Mesodermal cell (in vitro differentiated cells): Measurements from ENCODE around the gene TEX261.
"Not testable (repeated sequence)": the region's sequence is repeated elsewhere in the genome, so short reads cannot be mapped to it uniquely, and the experiment has no call there.

ENCODE experiments used
- H3K27ac ChIP-seq: 2 replicates; pipeline ENCODE4 v1.7.0; 2013; ENCODE audit warnings: mild to moderate bottlenecking, low read depth, low read length, moderate library complexity; ENCODE audit not compliant: severe bottlenecking
- H3K36me3 ChIP-seq: 2 replicates; pipeline ENCODE4 v1.7.1; 2013; ENCODE audit warnings: mild to moderate bottlenecking, low read length, moderate library complexity; ENCODE audit not compliant: control insufficient read depth, insufficient read depth
- H3K4me1 ChIP-seq: one replicate; pipeline ENCODE4 v1.7.1; 2013; ENCODE audit warnings: mild to moderate bottlenecking, low read length; ENCODE audit not compliant: insufficient read depth, control insufficient read depth, poor library complexity, severe bottlenecking
- H3K4me3 ChIP-seq: 2 replicates; pipeline ENCODE4 v1.7.0; 2013; ENCODE audit warnings: low read length, control low read depth, mild to moderate bottlenecking; ENCODE audit not compliant: insufficient read depth, poor library complexity, severe bottlenecking; ENCODE audit errors: extremely low read depth
- H3K9me3 ChIP-seq: 2 replicates; pipeline ENCODE4 v1.7.1; 2013; ENCODE audit warnings: mild to moderate bottlenecking, low read length, moderate library complexity; ENCODE audit not compliant: control insufficient read depth
- WGBS, 2 experiments: methylation state at CpG; one replicate each; pipeline ENCODE4 v1.1.5; 2013; ENCODE audit warnings: missing lambda C conversion rate in 2 of 2; ENCODE audit not compliant: insufficient coverage in 2 of 2; 5-methylcytosine and 5-hydroxymethylcytosine counted together

The TEX261 gene

DNA sequence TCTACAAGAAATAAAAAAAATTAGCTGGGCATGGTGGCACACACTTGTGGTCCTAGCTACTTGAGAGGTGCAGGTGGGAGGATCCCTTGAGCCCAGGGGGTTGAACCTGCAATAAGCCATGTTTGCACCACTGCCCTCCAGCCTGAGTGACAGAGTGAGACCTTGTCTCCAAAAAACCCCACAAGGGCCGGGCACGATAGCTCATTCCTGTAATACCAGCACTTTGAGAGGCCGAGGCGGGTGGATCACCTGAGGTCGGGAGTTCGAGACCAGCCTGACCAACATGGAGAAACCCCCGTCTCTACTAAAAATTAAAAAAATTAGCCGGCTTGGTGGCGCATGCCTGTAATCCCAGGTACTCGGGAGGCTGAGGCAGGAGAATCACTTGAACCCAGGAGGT, 5.3 kb upstream of the TEX261 start:
- H3K4me1 ChIP-seq, H3K4me3 ChIP-seq, H3K36me3 ChIP-seq, H3K27ac ChIP-seq, H3K9me3 ChIP-seq: not testable (repeated sequence)
- WGBS, 2 experiments: 91 to 95% methylated on average over 4 to 9 of the region's 10 CpGs

DNA sequence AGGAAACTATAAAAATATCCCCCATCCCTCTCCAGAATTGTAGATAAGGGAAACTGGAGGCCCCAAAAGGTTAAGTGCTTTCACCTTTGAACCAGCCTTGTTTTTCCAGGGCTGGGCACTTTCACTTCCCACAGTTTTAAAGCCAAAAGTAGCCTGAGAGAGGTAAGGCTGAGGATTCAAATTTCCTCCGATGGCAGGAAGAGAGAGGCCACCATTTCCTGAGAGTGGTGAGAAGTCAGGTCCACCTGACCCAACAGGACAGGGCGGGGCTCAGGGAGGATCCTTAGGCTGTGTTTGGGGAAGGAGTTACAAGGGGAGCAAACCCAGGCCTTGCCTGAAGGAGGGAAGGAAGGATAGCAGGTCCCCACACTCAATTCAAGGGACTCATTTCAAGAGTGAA, 4.7 kb upstream of the TEX261 start:
- WGBS, 2 experiments: 87% methylated on average over 2 of the region's 2 CpGs; no CpG with 5 or more reads in 1 of the 2 experiments

DNA sequence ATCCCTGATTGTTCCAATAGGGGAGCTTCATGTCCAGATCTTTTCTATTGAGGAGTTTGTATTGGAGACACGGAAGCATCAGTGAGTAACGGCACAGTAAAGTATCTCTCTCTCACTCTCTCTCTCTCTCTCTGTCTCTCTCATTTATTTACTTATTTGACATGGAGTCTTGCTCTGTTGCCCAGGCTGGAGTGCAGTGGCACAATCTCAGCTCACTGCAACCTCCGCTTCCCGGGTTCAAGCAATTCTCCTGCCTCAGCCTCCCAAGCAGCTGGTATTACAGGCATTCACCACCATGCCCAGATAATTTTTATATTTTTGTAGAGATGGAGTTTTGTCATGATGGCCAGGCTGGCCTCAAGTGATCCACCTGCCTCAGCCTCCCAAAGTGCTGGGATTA, 4.2 kb upstream of the TEX261 start:
- 80 to 83% methylated on average over 1 of the region's 4 CpGs for WGBS, 2 experiments
- not testable (repeated sequence) for H3K9me3 ChIP-seq, H3K4me1 ChIP-seq, H3K27ac ChIP-seq, H3K36me3 ChIP-seq, H3K4me3 ChIP-seq

More for the DNA sequence above, 4.7 kb upstream of the TEX261 start:
- Histone ChIP-seq H3K36me3 (no peaks in the 10 kb centered on the region), H3K27ac (no peak overlapping the region), H3K9me3 (no peaks in the 10 kb centered on the region), H3K4me3 (no peak overlapping the region), H3K4me1 (peaks cover 5% of the 10 kb centered on the region)

DNA sequence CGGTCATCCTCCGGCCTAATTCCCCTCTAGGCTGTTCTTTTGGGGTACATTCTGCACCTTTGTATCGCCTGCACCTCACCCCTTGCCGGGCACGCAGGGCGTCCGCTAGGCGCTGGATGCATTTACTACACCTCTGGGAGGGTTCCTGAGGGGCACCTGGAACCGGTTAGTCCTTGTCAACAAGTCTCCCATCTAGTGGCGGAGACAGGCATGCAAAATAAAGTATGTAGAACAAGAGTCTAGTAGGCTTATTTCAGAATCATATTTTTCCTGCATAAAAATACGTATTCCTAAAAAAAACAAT, 705 bp upstream of the TEX261 start:
- no peaks in the 10 kb centered on the region for H3K9me3 ChIP-seq
- no peak overlapping the region for H3K27ac ChIP-seq
- H3K4me1 ChIP-seq: no peaks in the 10 kb centered on the region
- 2 to 4% methylated on average over 7 to 8 of the region's 11 CpGs for WGBS, 2 experiments
- peaks cover 19% of the 10 kb centered on the region for H3K36me3 ChIP-seq
- peak overlapping the region; percentile 92 for H3K4me3 ChIP-seq

DNA sequence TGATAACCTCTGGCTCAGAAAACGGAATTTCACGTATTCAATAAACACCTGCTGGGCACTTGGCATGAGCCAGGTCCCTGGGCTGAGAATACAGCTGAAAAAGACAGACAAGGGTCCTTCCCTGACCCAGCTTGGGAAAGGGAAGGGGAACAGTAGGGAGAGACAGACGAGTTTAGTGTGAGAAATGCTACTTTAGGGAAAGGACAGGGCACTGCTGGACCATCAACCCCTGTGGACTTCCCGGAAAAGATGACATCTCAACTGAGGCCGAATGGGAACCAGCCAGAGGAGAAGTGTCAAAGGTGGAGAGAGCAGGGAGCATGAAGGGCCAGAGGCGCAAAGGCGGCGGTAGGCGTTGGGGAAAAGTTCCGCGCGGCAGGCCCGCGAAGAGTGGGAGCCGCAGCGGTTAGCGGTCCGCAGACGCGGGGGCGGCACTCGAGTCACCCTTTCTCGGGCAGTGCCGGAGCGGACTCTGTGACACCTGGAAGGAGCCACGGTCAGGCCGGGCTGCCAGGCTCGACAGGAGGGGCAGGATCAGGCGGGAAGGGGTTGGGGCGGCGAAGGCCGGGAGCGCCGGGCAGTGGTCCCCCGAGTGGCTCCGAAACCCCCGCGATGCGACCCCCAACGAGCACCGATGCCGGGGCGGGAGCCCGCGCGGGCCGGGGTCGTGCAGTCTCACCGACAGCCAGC, 519 bp downstream of the TEX261 start:
- H3K4me1 ChIP-seq: no peaks in the 10 kb centered on the region
- WGBS, 2 experiments: 2 to 3% methylated on average over 33 to 49 of the region's 49 CpGs
- H3K4me3 ChIP-seq: peak overlapping the region; percentile 92
- H3K27ac ChIP-seq: no peak overlapping the region
- H3K36me3 ChIP-seq: peaks cover 31% of the 10 kb centered on the region
- H3K9me3 ChIP-seq: no peaks in the 10 kb centered on the region

DNA sequence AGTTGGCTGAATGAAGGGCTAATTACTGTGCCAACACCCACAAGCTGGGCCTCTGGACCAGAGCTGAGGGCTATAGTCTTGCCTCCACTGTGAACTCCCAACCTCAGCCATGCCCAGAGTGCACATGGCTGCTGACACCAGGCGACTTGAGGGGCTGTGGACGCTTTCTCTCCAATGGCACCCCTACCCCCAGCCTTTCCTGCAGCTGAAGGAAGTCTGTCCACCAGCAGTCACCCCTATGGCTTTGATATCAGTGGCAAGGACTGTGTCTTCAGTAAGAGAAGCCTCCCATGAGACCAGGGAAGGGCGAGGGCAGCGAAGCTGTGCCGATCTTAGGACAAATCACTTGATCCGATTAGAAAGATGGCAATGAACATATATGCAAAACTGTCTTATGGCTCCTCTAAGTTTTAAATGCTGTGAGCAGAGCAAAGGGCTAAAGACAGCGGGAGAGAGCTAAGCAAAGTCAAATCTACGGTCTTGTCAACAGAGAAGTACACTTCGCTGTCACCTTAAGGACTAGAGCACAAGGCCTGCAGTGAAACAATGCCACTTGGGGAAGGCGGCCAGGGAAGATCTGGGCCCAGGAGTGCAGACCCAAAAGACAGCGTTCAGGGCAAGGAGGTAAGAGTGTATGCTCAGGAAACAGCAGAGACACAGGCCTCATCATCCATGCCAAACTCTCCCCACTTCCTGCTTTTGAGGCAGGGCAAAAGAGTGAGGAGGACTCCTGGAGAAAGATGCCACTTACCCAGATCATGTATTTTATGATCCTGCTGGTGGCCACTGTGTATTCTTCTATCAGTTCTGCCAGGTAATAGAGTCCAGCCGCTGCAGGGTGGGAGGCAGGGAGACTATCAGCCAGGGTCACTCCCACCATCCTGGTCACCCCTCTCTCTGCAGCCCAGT, 1.5 kb downstream of the TEX261 start:
- H3K9me3 ChIP-seq: no peaks in the 10 kb centered on the region
- H3K27ac ChIP-seq: no peak overlapping the region
- WGBS, 2 experiments: 97% methylated on average over 10 to 11 of the region's 12 CpGs
- H3K36me3 ChIP-seq: peaks cover 41% of the 10 kb centered on the region
- H3K4me3 ChIP-seq: peak overlapping the region; percentile 92
- H3K4me1 ChIP-seq: no peaks in the 10 kb centered on the region

DNA sequence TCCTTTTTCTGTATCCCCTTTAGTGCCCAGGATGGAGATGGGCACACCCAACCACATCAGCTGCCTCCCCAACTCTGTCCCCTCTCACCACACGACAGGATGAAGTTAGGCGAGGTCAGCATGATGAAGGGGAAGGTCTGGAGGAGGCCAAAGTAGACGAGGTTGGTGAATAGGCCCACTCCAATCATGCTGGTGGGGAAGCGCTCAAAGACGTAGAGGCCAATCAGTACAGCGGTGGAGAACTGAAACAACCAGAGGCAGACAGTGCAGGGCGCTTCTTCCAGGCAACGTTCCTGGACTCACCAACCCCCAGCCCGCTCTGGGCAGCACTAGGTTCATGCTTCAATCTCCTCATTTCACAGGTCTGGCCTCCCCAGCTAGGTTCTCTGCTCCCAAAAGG, 2.9 kb downstream of the TEX261 start:
- no peak overlapping the region for H3K27ac ChIP-seq
- no peaks in the 10 kb centered on the region for H3K9me3 ChIP-seq
- H3K4me3 ChIP-seq: no peak overlapping the region
- 91 to 93% methylated on average over 8 to 9 of the region's 9 CpGs for WGBS, 2 experiments
- H3K36me3 ChIP-seq: peaks cover 54% of the 10 kb centered on the region
- no peaks in the 10 kb centered on the region for H3K4me1 ChIP-seq

DNA sequence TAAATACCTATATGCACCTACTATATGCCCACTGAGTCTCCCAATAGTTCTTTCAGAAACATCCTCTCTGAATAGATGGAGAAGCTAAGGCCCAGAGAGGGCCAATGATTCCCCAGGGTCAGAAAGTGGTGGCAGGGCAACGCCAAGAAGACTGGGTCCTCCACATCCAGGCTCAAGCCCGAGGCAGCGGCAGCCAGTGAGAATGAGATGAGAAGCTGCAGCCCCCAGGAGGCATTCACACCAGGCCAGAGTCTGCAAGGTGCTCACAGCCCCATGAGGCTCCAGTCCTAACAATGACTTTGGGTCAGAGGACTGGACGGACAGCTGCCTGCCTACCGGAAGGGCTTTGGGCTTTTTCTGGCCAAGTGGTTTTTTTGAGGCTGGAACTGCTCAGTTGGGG, 3.5 kb downstream of the TEX261 start:
- no peak overlapping the region for H3K27ac ChIP-seq
- H3K4me1 ChIP-seq: no peaks in the 10 kb centered on the region
- H3K4me3 ChIP-seq: no peak overlapping the region
- peaks cover 58% of the 10 kb centered on the region for H3K36me3 ChIP-seq
- WGBS, 2 experiments: 93 to 98% methylated on average over 5 of the region's 5 CpGs
- H3K9me3 ChIP-seq: no peaks in the 10 kb centered on the region

DNA sequence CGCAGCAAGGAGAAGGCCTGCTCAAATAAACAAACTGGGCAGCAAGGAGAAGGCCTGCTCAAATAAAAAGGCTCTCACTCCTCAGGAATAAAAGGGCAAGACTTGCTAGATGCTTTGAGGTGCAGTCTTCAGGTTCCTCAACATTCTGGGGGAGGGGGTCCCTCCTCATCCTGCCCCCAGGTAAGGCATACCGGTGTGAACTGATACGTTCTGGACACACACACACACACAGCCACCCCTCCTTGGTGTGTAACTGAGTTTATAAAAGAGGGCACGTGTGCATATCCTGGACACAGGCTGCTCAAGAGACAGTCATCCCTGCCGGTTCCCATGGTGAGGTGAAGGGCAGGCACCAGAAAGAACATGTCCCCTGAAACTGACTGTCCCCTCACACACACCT, 4.5 kb downstream of the TEX261 start:
- whole genome bisulfite sequencing, 2 experiments: 100% methylated on average over 2 of the region's 5 CpGs; no CpG with 5 or more reads in 1 of the 2 experiments
- Histone ChIP-seq H3K27ac (no peak overlapping the region), H3K36me3 (peaks cover 66% of the 10 kb centered on the region), H3K4me1 (no peaks in the 10 kb centered on the region), H3K4me3 (no peak overlapping the region), H3K9me3 (no peaks in the 10 kb centered on the region)

DNA sequence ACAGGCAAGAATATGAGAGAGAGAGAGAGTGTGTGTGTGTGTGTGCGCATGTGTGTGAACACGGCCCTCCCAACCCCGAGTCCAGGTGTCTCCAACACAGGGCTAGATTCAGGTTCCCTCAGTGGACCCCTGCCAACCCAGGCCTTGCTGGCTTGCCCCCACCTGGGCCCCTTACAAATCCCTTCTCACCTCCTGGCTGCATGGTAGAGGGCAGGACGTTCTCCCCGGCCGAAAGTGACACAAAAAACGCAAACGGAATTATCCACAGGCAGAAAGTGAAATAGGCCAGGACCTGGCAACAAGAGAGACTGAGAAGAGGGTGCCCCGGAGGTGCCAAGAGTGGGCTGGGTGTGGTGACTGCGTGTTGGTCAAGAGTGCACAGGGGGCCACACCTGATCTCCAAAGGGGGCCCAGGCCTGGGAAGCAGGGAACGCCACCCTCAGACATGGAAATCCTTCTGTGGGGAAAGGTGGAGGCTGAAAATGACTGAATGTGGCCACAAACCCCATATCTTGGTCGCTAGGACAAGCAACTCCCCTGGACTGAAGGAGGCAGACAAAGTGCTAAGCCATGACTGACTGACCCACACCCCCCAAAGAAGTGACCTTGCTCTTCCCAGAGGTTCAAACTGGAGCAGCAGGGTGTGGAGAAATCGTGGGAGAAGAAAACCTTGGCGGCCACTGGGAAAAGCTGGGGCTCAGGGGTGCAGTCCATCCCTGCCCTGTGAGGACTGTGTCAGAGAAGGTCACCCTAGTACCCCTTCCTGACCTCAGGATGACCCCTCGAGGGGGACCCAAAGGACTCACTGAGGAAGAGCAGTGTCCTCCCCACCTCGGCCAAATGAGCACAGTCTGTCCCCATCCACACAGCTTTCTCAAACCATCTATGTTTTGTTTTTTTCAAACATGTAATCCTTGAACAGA, 5.7 kb downstream of the TEX261 start:
- H3K4me3 ChIP-seq: no peak overlapping the region
- H3K9me3 ChIP-seq: no peaks in the 10 kb centered on the region
- WGBS, 2 experiments: 83 to 87% methylated on average over 8 to 9 of the region's 16 CpGs
- H3K36me3 ChIP-seq: peaks cover 66% of the 10 kb centered on the region
- H3K4me1 ChIP-seq: no peaks in the 10 kb centered on the region
- H3K27ac ChIP-seq: no peak overlapping the region
